ENCODE measurements around the gene JRKL. TPM values are rescaled to one million over a fixed set of nuclear protein-coding genes. Genes with fewer than 3 reads are reported as not detected.

JRKL gene
- total RNA-seq: 16.9 and 19.6 TPM in 2 replicates

DNA sequence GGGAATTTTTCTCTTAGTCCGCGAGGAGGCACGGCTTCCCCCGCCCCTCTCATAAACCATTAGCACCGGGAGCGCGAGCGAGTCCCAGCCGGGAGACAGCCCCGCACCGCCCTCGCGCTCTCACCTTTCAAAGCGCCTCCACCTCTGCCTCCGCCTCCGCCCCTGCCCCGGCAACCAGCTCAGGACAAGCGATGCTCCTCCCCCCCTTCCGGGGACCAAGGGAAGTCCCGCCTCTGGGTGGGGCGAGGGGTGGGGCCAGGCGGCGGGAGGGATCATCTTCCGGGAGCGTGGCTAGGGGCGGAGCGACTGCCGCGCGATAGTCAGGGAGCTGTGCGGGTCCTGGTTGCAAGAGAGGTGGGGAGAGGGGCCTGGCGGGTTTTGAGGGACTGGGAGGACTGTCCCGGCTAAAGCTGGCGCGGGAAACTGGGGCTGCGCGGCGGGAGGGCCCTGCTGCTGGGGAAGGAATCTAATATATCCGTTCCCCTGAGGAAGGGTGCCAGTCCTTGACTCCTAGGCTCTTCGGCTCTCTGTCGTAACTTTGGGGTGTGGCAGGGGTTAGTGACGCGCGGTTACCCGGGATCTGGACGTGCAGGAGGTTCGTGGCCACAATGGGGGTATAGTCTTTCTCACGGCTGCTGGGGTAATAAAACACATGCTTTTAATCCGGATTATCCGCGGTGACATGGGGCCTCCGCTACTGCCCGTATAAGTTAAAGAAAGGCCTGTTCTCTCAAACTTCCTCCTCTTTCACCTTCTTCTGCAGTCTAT, at the start of gene JRKL, which contains the start of gene CCDC82:
Gene JRKL (plus strand): TSS at position 294 of the 768 bp plus-strand sequence. CDS start 637 bp downstream, outside the sequence.
Gene CCDC82 (minus strand): TSS at position 193 of the 768 bp plus-strand sequence. CDS start 5,165 bp downstream, outside the sequence.

DNA sequence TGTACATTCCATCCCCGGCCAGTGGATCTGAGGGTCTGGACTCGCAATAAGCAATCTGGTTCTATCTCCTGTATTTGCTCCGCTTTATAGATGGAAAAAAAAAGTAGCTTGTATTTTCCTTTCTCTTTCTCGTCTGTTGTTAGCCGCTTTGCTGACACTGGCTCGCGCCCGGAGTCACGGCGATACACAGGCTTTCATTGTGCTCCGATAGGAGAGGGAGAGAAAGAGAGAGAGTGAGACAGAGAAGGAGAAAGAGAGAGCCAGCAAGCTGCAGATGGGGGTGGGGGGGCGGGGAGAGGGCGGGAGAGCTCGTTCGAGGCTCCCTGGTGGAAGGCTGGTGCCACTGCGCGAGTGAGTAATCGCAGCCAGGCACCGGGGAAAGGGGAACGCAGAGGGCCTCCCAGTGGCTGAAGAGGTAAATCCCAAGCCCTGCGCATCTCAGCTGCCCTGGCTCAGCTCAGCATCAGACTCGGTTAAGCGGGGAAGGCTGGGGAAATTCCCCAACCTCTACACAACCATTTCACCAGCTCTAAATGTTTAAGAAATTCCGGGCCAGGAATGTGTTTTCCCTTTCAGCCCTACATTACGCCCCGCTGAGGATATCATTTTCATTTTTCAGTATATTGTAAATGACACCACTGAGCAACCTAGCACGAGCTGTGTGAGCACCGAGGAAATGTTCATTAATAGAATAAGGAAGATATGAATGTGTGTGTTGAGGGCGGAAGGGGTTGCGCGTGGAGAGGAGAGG, 46.7 kb upstream of the JRKL start, which contains the start of gene MAML2:
Gene MAML2 (minus strand): TSS at position 235 of the 751 bp plus-strand sequence. CDS start 1,300 bp downstream, outside the sequence.

Other genes with a start within 250 kb of the JRKL start
- gene MAML2, start 46.8 kb upstream of the JRKL start, total RNA-seq: 8.6 and 12.1 TPM in 2 replicates
- gene CCDC82, start 101 bp upstream of the JRKL start, total RNA-seq: 20.6 and 24.9 TPM in 2 replicates

Data from regular cardiac myocyte (primary cell).